GM21360 (cell line): Measurements from ENCODE around the gene PCNX2.

Source experiments
- ATAC-seq: cut with Tn5 transposase; IDR thresholded peaks from one replicate; pipeline ENCODE4 v1.9.1; 2021; ENCODE audit warnings: mild to moderate bottlenecking, moderate library complexity; ENCODE audit not compliant: unreplicated experiment

The PCNX2 gene

GRCh38 chr1:232988572-232989040, 306.9 kb downstream of the PCNX2 start:
- ATAC-seq, result no peak

GRCh38 chr1:232987774-232988140, 307.8 kb downstream of the PCNX2 start:
- ATAC-seq, result no peak

GRCh38 chr1:232987046-232987773, 308.3 kb downstream of the PCNX2 start:
- ATAC-seq, result no peak

GRCh38 chr1:232986527-232986922, 309.0 kb downstream of the PCNX2 start:
- no peak for ATAC-seq

- ATAC-seq, result no peak
Measured at GRCh38 chr1:232985882-232986526, 309.5 kb downstream of the PCNX2 start.

GRCh38 chr1:232984577-232985425, 310.7 kb downstream of the PCNX2 start:
- no peak for ATAC-seq

- no peak for ATAC-seq
Measured at GRCh38 chr1:232983817-232984567, 311.5 kb downstream of the PCNX2 start.

- no peak for ATAC-seq
Measured at GRCh38 chr1:232983375-232983774, 312.1 kb downstream of the PCNX2 start.

- ATAC-seq, result no peak
Measured at GRCh38 chr1:232982238-232982944, 313.1 kb downstream of the PCNX2 start.

GRCh38 chr1:232980986-232981560, 314.5 kb downstream of the PCNX2 start:
- ATAC-seq, result no peak

- ATAC-seq, result no peak
Measured at GRCh38 chr1:232980355-232980978, 315.1 kb downstream of the PCNX2 start.

- ATAC-seq, result no peak
Measured at GRCh38 chr1:232979558-232979957, 316.0 kb downstream of the PCNX2 start.

GRCh38 chr1:232978815-232979214, 316.7 kb downstream of the PCNX2 start:
- no peak for ATAC-seq

GRCh38 chr1:232978091-232978634, 317.4 kb downstream of the PCNX2 start:
- ATAC-seq, result no peak

- ATAC-seq, result no peak
Measured at GRCh38 chr1:232974971-232975370, 320.6 kb downstream of the PCNX2 start.

GRCh38 chr1:232973652-232974611, 321.6 kb downstream of the PCNX2 start:
- ATAC-seq, result no peak

GRCh38 chr1:232970508-232970907, 325.0 kb downstream of the PCNX2 start:
- ATAC-seq, result no peak

- ATAC-seq, result no peak
Measured at GRCh38 chr1:232969799-232970198, 325.7 kb downstream of the PCNX2 start.
